H1 (cell line): ENCODE data around the gene UFSP1. TPM values are rescaled to one million over a fixed set of nuclear protein-coding genes. Genes with fewer than 3 reads are reported as not detected.

ENCODE experiments used
- CTCF ChIA-PET: fragments of 300-600 bp; sonication (Branson Sonifier 250); formaldehyde crosslinking; loops from one replicate; lab custom pipeline; 2021; ENCODE audit not compliant: partially characterized antibody; lab: Charles Lee
- POLR2A ChIA-PET: fragments of 300-600 bp; sonication (Branson Sonifier 250); formaldehyde crosslinking; loops from one replicate; lab custom pipeline; 2021; ENCODE audit warnings: inconsistent platforms; ENCODE audit not compliant: partially characterized antibody; lab: Charles Lee
- DNase-seq, 2 experiments: peaks; one replicate each; pipeline versions ENCODE4 v3.0.0 to v3.0.0-alpha.2; 2010 to 2022; ENCODE audit warnings: low spot score in 2 of 2, low read depth in 1 of 2, mixed read lengths in 1 of 2
- FAIRE-seq: peaks from 2 replicates; lab custom pipeline; 2011; peaks lifted over from hg19 to GRCh38; lab: Jason Lieb, UNC
- H2AFZ ChIP-seq: 2 replicates; pipeline ENCODE4 v1.8.1; 2012; ENCODE audit warnings: low read length, inconsistent platforms
- H2AK5ac ChIP-seq: 2 replicates; pipeline ENCODE4 v1.6.1; 2013; ENCODE audit warnings: low read depth, low read length
- H2BK120ac ChIP-seq: replicated peaks from 2 replicates; pipeline ENCODE3; 2013; ENCODE audit warnings: low read depth, low read length, inconsistent platforms
- H2BK12ac ChIP-seq: 2 replicates; pipeline ENCODE4 v1.6.1; 2013; ENCODE audit warnings: low read depth, low read length
- H2BK15ac ChIP-seq: 2 replicates; pipeline ENCODE4 v1.6.1; 2013; ENCODE audit warnings: low read length
- H2BK20ac ChIP-seq: 2 replicates; pipeline ENCODE4 v1.6.1; 2013; ENCODE audit warnings: low read length
- H2BK5ac ChIP-seq: 2 replicates; pipeline ENCODE4 v1.6.1; 2013; ENCODE audit warnings: low read depth, low read length
- H3K14ac ChIP-seq: 2 replicates; pipeline ENCODE4 v1.6.1; 2013; ENCODE audit warnings: inconsistent platforms; ENCODE audit not compliant: insufficient read length
- H3K18ac ChIP-seq: 2 replicates; pipeline ENCODE4 v1.6.1; 2013; ENCODE audit warnings: low read length; ENCODE audit errors: extremely low read depth
- H3K23ac ChIP-seq: 2 replicates; pipeline ENCODE4 v1.6.1; 2013; ENCODE audit warnings: inconsistent platforms; ENCODE audit not compliant: insufficient read length
- H3K23me2 ChIP-seq: 2 replicates; pipeline ENCODE4 v1.6.1; 2013; ENCODE audit warnings: low read depth, low read length
- H3K27ac ChIP-seq: 2 replicates; pipeline ENCODE4 v1.6.1; 2011; ENCODE audit warnings: low read depth, low read length, inconsistent platforms
- H3K27me3 ChIP-seq, 4 experiments: replicated peaks in 1 of 4; 1 replicate in 1 of 4; 2 replicates in 3 of 4; pipeline versions ENCODE4 v1.6.1 to v1.8.1; 2011 to 2013; ENCODE audit warnings: low read length in 3 of 4, mild to moderate bottlenecking in 3 of 4, inconsistent platforms in 2 of 4, mixed read lengths in 2 of 4, moderate library complexity in 1 of 4; ENCODE audit not compliant: control insufficient read depth in 3 of 4, insufficient read depth in 3 of 4; ENCODE audit errors: extremely low read depth in 1 of 4
- H3K36me3 ChIP-seq, 4 experiments: 2 replicates each; pipeline versions ENCODE4 v1.6.1 to v1.8.1; 2011 to 2013; ENCODE audit warnings: mild to moderate bottlenecking in 4 of 4, low read length in 3 of 4, moderate library complexity in 2 of 4, control low read depth in 1 of 4, inconsistent platforms in 1 of 4; ENCODE audit not compliant: insufficient read depth in 4 of 4, control insufficient read depth in 2 of 4
- H3K4ac ChIP-seq: replicated peaks from 2 replicates; pipeline ENCODE3; 2013; ENCODE audit warnings: low read length, low read depth, mixed read lengths, inconsistent platforms; ENCODE audit not compliant: insufficient read length
- H3K4me1 ChIP-seq, 4 experiments: replicated peaks in 1 of 4; 1 replicate in 1 of 4; 2 replicates in 3 of 4; pipeline versions ENCODE4 v1.6.1 to v1.8.1; 2011 to 2013; ENCODE audit warnings: low read length in 3 of 4, inconsistent platforms in 2 of 4, mixed read lengths in 1 of 4; ENCODE audit not compliant: insufficient read depth in 4 of 4, control insufficient read depth in 3 of 4
- H3K4me2 ChIP-seq, 2 experiments: 2 replicates each; pipeline versions ENCODE4 v1.6.1 to v1.8.1; 2011 to 2013; ENCODE audit warnings: low read depth in 2 of 2, low read length in 2 of 2, control low read depth in 1 of 2, inconsistent platforms in 1 of 2, mild to moderate bottlenecking in 1 of 2; ENCODE audit not compliant: insufficient read depth in 1 of 2
- H3K4me3 ChIP-seq, 4 experiments: fragments of 200-600, 300-600 bp in 1 of 4; sonication (generic), shearing (Covaris generic), sonication (Bioruptor Twin) in 1 of 4; 2 replicates each; pipeline versions ENCODE4 v1.5.1 to v1.8.1; 2011 to 2016; ENCODE audit warnings: low read length in 4 of 4, low read depth in 3 of 4, control low read depth in 2 of 4, inconsistent platforms in 2 of 4, mild to moderate bottlenecking in 2 of 4, mixed read lengths in 1 of 4, moderate library complexity in 1 of 4; ENCODE audit not compliant: insufficient read depth in 2 of 4; ENCODE audit errors: extremely low read depth in 1 of 4
- H3K56ac ChIP-seq: replicated peaks from 2 replicates; pipeline ENCODE3; 2013; ENCODE audit warnings: low read depth, mild to moderate bottlenecking, mixed read lengths, low read length, inconsistent platforms; ENCODE audit not compliant: insufficient read length
- H3K79me1 ChIP-seq: 2 replicates; pipeline ENCODE4 v1.6.1; 2013; ENCODE audit warnings: low read depth, low read length, control low read depth
- H3K79me2 ChIP-seq, 2 experiments: 2 replicates each; pipeline versions ENCODE4 v1.6.1 to v1.8.1; 2012 to 2013; ENCODE audit warnings: low read length in 2 of 2, mild to moderate bottlenecking in 2 of 2, inconsistent platforms in 1 of 2; ENCODE audit not compliant: insufficient read depth in 2 of 2, control insufficient read depth in 1 of 2
- H3K9ac ChIP-seq, 4 experiments: replicated peaks in 1 of 4; 1 replicate in 1 of 4; 2 replicates in 3 of 4; pipeline versions ENCODE4 v1.6.1 to v1.8.1; 2011 to 2013; ENCODE audit warnings: low read depth in 3 of 4, low read length in 3 of 4, control low read depth in 2 of 4, mild to moderate bottlenecking in 2 of 4, moderate library complexity in 2 of 4, inconsistent platforms in 1 of 4; ENCODE audit errors: extremely low read depth in 1 of 4
- H3K9me3 ChIP-seq, 2 experiments: 2 replicates each; pipeline versions ENCODE4 v1.6.1 to v1.8.1; 2012 to 2013; ENCODE audit warnings: mild to moderate bottlenecking in 2 of 2, moderate library complexity in 2 of 2, control low read depth in 1 of 2, inconsistent platforms in 1 of 2, low read depth in 1 of 2, low read length in 1 of 2, mixed read lengths in 1 of 2; ENCODE audit not compliant: insufficient read depth in 2 of 2
- H4K20me1 ChIP-seq, 2 experiments: replicated peaks in 1 of 2; 2 replicates each; pipeline versions ENCODE3 to v1.8.1; 2011 to 2013; ENCODE audit warnings: inconsistent platforms in 2 of 2, low read length in 2 of 2, mild to moderate bottlenecking in 1 of 2; ENCODE audit not compliant: insufficient read depth in 2 of 2, control insufficient read depth in 1 of 2
- H4K5ac ChIP-seq: 2 replicates; pipeline ENCODE4 v1.6.1; 2013; ENCODE audit warnings: low read length, low read depth, mixed read lengths, inconsistent platforms; ENCODE audit not compliant: insufficient read length
- H4K8ac ChIP-seq: 2 replicates; pipeline ENCODE4 v1.8.0; 2013; ENCODE audit warnings: mild to moderate bottlenecking, moderate library complexity, low read length, inconsistent platforms; ENCODE audit not compliant: insufficient read depth; ENCODE audit errors: extremely low read depth
- H4K91ac ChIP-seq: replicated peaks from 2 replicates; pipeline ENCODE3; 2013; ENCODE audit warnings: low read length, mixed read lengths, inconsistent platforms; ENCODE audit not compliant: insufficient read length
- BRCA1 ChIP-seq: IDR thresholded peaks from 2 replicates; pipeline ENCODE4 v1.6.1; 2012; ENCODE audit warnings: low read depth, low read length, improper control_type of control experiment
- CTBP2 ChIP-seq: IDR thresholded peaks from 2 replicates; pipeline ENCODE4 v1.7.0; 2011; ENCODE audit warnings: borderline replicate concordance, mild to moderate bottlenecking, moderate library complexity, mixed read lengths, low read length; ENCODE audit not compliant: insufficient read depth, insufficient read length
- FOSL1 ChIP-seq: IDR thresholded peaks from 2 replicates; pipeline ENCODE4 v1.6.1; 2011; ENCODE audit warnings: mild to moderate bottlenecking, low read depth, low read length, moderate library complexity; ENCODE audit not compliant: insufficient read depth
- HDAC2 ChIP-seq, 2 experiments: fragments of 300-600 bp in 1 of 2; sonication (generic) in 1 of 2; IDR thresholded peaks; 2 replicates each; pipeline ENCODE4 v1.6.1; 2011 to 2012; ENCODE audit warnings: low read depth in 2 of 2, low read length in 2 of 2, mild to moderate bottlenecking in 2 of 2, moderate library complexity in 2 of 2, borderline replicate concordance in 1 of 2, inconsistent platforms in 1 of 2
- KDM1A ChIP-seq: fragments of 200-600, 300-600 bp; sonication (generic); IDR thresholded peaks from 2 replicates; pipeline ENCODE4 v1.7.1; 2016; ENCODE audit warnings: mild to moderate bottlenecking, low read length, borderline replicate concordance
- RNF2 ChIP-seq: fragments of 200-900, 300-1000 bp; sonication (generic); IDR thresholded peaks from 2 replicates; pipeline ENCODE4 v1.7.1; 2016; ENCODE audit warnings: borderline replicate concordance, low read depth, mild to moderate bottlenecking, antibody characterized with exemption, low read length; ENCODE audit not compliant: poor library complexity, severe bottlenecking; ENCODE audit errors: missing control alignments
- SAP30 ChIP-seq: fragments of 300-600 bp; sonication (generic); IDR thresholded peaks from 2 replicates; pipeline ENCODE4 v1.7.1; 2012; ENCODE audit warnings: low read length, moderate library complexity, mild to moderate bottlenecking, inconsistent platforms; ENCODE audit not compliant: insufficient read depth, insufficient replicate concordance
- SP2 ChIP-seq: IDR thresholded peaks from 2 replicates; pipeline ENCODE4 v1.6.1; 2012; ENCODE audit warnings: mild to moderate bottlenecking, low read length, inconsistent platforms
- SP4 ChIP-seq: IDR thresholded peaks from 2 replicates; pipeline ENCODE4 v1.6.1; 2012; ENCODE audit warnings: low read length, inconsistent platforms
- TBP ChIP-seq: IDR thresholded peaks from 2 replicates; pipeline ENCODE4 v1.6.1; 2011; ENCODE audit warnings: low read depth, low read length, improper control_type of control experiment
- WGBS, 2 experiments: shearing (Covaris generic) in 1 of 2; methylation state at CpG; one replicate each; pipeline versions ENCODE4 v1.1.6 to v1.1.7; 2013 to 2015; ENCODE audit warnings: low lambda C conversion rate in 2 of 2, mixed read lengths in 2 of 2, inconsistent platforms in 1 of 2, low coverage in 1 of 2, missing lambda C conversion rate in 1 of 2; ENCODE audit not compliant: insufficient replicate concordance in 2 of 2, insufficient coverage in 1 of 2, insufficient read length in 1 of 2; ENCODE audit errors: extremely low coverage in 1 of 2, missing lambda C conversion rate in 1 of 2; 5-methylcytosine and 5-hydroxymethylcytosine counted together
- polyA plus RNA-seq, 7 experiments: library from polyadenylated mRNA; depleted of rRNA in 3 of 7; stranded (reverse) in 5 of 7; unstranded in 2 of 7; fragments of >200 nt in 5 of 7; fragments of 200-250 nt in 2 of 7; gene quantifications; 1 replicate in 5 of 7; 2 replicates in 1 of 7; 4 replicates in 1 of 7; pipeline versions ENCODE4 v1.2.1 to v1.2.3, GENCODE V29; 2011 to 2013; ENCODE audit warnings: missing spikeins in 2 of 7, mixed read lengths in 2 of 7
- total RNA-seq: library from RNA; stranded (reverse); fragmentation: NEBNext Ultra II Directional; extraction: Animal tissue kit (Norgen Biotek cat#: 25700); gene quantifications from 2 replicates; pipeline ENCODE4 v1.2.1, GENCODE V29; 2021
- TF ChIP-seq, protein P1 (sequence below): IDR thresholded peaks from 2 replicates; pipeline ENCODE4 v1.6.1; 2012; ENCODE audit warnings: inconsistent platforms
- TF ChIP-seq, protein P2 (sequence below): IDR thresholded peaks from 2 replicates; pipeline ENCODE4 v1.6.1; 2011; ENCODE audit warnings: low read length, improper control_type of control experiment

UFSP1 gene
- total and polyA plus RNA-seq, 2 of the 8 experiments (the other 6 are each of a cell fraction or from before 2014, with no cell fraction given) = 1.6 to 4.3 TPM

DNA sequence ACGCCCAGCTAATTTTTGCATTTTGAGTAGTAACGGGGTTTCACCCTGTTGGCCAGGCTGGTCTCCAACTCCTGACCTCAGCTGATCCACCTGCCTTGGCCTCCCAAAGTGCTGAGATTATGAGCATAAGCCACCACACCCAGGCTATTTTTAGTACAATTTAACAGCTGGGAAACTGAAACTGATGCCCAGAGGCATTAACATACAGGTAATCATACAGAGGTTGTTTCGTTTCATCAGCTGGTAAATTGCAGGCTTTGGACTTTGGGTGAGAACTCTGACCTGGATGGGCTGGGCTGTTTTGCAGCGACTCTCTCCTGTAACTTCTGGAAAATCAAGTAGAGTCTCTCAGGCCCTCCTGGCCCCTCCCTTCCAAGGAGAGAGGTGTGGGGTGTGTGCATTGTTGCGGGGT lies 12.4 kb upstream of the UFSP1 start:
- H2AK5ac ChIP-seq = no peak overlapping the region
- CTCF ChIA-PET = interaction anchor here (0.6 to 3.0 kb wide), 5 partner anchors 14 to 175 kb away, joined by 3 to 13 read pairs (median 4); no protein-coding TSS in a partner anchor
- no peak overlapping the region for H3K18ac ChIP-seq
- H2BK12ac ChIP-seq = no peak overlapping the region
- 76% methylated on average over 5 of the region's 5 CpGs; no CpG with 5 or more reads in 1 of the 2 experiments for whole genome bisulfite sequencing, 2 experiments
- H3K4me3 ChIP-seq = no peak overlapping the region
- H3K36me3 ChIP-seq = no peaks in the 10 kb centered on the region
- no peaks in the 10 kb centered on the region for H3K79me1 ChIP-seq
- no peaks in the 10 kb centered on the region for H3K23me2 ChIP-seq
- H2AFZ ChIP-seq = no peak overlapping the region
- POLR2A ChIA-PET = no interaction called here
- no peak overlapping the region for H3K14ac ChIP-seq
- H3K79me2 ChIP-seq = no peaks in the 10 kb centered on the region
- no peaks in the 10 kb centered on the region for H4K20me1 ChIP-seq
- H3K23ac ChIP-seq = no peak overlapping the region
- H2BK5ac ChIP-seq = no peak overlapping the region
- H3K4ac ChIP-seq = no peak overlapping the region
- no peak overlapping the region for H4K5ac ChIP-seq
- H3K27ac ChIP-seq = no peak overlapping the region
- no peak overlapping the region for H2BK120ac ChIP-seq
- H4K8ac ChIP-seq = no peak overlapping the region
- H3K56ac ChIP-seq = no peak overlapping the region
- no peak overlapping the region for H2BK15ac ChIP-seq
- peaks cover 0 to 2% (median 0%) of the 10 kb centered on the region in 4 experiments; a peak in 2 of 7 replicates for H3K4me1 ChIP-seq
- no peak for FAIRE-seq
- H3K9ac ChIP-seq = no peak overlapping the region
- no peak overlapping the region for H4K91ac ChIP-seq
- H3K4me2 ChIP-seq = no peak overlapping the region
- no peak overlapping the region for H2BK20ac ChIP-seq
- H3K27me3 ChIP-seq = peaks cover 0 to 5% (median 2%) of the 10 kb centered on the region in 4 experiments; a peak in 3 of 7 replicates
- H3K9me3 ChIP-seq = no peaks in the 10 kb centered on the region
- DNase-seq = no peak
- TF ChIP-seq FOSL1 (no peak), SP2 (no peak), KDM1A (no peak), TBP (no peak), CTBP2 (no peak), BRCA1 (no peak), SP4 (no peak), SAP30 (no peak), HDAC2 (IDR thresholded peaks at IDR 0.05; ENCODE audit: borderline replicate concordance in 1 of 2, low read depth in 2 of 2, low read length in 2 of 2) (no peak), RNF2 (no peak)
- TF ChIP-seq, protein P1, sequence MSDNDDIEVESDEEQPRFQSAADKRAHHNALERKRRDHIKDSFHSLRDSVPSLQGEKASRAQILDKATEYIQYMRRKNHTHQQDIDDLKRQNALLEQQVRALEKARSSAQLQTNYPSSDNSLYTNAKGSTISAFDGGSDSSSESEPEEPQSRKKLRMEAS = no peak
- TF ChIP-seq, protein P2, sequence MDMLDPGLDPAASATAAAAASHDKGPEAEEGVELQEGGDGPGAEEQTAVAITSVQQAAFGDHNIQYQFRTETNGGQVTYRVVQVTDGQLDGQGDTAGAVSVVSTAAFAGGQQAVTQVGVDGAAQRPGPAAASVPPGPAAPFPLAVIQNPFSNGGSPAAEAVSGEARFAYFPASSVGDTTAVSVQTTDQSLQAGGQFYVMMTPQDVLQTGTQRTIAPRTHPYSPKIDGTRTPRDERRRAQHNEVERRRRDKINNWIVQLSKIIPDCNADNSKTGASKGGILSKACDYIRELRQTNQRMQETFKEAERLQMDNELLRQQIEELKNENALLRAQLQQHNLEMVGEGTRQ = no peak
